Urinary bladder (tissue), 4 donors: ENCODE results near the gene DHRSX. TPM values are rescaled to one million over a fixed set of nuclear protein-coding genes. Genes with fewer than 3 reads are reported as not detected.

Source experiments
- DNase-seq: peaks from one replicate; pipeline ENCODE4 v3.0.0-alpha.2; 2015; ENCODE audit errors: extremely low spot score
- H3K27ac ChIP-seq: one replicate; pipeline ENCODE4 v1.5.1; 2013; ENCODE audit warnings: low read depth, mild to moderate bottlenecking, moderate library complexity
- H3K36me3 ChIP-seq: one replicate; pipeline ENCODE4 v1.6.1; 2013; ENCODE audit warnings: mild to moderate bottlenecking, moderate library complexity; ENCODE audit not compliant: insufficient read depth
- H3K4me1 ChIP-seq: one replicate; pipeline ENCODE4 v1.6.1; 2013; ENCODE audit warnings: mild to moderate bottlenecking, moderate library complexity; ENCODE audit not compliant: insufficient read depth
- H3K4me3 ChIP-seq: one replicate; pipeline ENCODE4 v1.5.1; 2013; ENCODE audit warnings: low read depth, low read length
- WGBS: extraction: QIAGEN DNeasy Blood & Tissue Kit; methylation state at CpG from one replicate; pipeline ENCODE4 v1.1.7; 2013; 5-methylcytosine and 5-hydroxymethylcytosine counted together
- polyA plus RNA-seq: library from polyadenylated mRNA; stranded (reverse); fragments of 200-250 nt; gene quantifications from one replicate; pipeline ENCODE4 v1.2.3, GENCODE V29; 2013
- total RNA-seq: library from RNA; depleted of rRNA; stranded (reverse); fragments of >200 nt; gene quantifications from one replicate; pipeline ENCODE4 v1.2.3, GENCODE V29; 2014
- donor health status: healthy with polysubstance abuse.
- donor health status: healthy.

Gene DHRSX
- total and polyA plus RNA-seq, 2 donors: 17.3 to 19.9 TPM

- H3K27ac ChIP-seq: no peak overlapping the region
- no peaks in the 10 kb centered on the region for H3K4me1 ChIP-seq
- WGBS: 96% methylated on average over 1 of the region's 1 CpG
- no peak overlapping the region for H3K4me3 ChIP-seq
- DNase-seq: no peak
- no peaks in the 10 kb centered on the region for H3K36me3 ChIP-seq
Observed at GRCh38 chrX:2184089-2184488, 316.7 kb downstream of the DHRSX start.

DNA sequence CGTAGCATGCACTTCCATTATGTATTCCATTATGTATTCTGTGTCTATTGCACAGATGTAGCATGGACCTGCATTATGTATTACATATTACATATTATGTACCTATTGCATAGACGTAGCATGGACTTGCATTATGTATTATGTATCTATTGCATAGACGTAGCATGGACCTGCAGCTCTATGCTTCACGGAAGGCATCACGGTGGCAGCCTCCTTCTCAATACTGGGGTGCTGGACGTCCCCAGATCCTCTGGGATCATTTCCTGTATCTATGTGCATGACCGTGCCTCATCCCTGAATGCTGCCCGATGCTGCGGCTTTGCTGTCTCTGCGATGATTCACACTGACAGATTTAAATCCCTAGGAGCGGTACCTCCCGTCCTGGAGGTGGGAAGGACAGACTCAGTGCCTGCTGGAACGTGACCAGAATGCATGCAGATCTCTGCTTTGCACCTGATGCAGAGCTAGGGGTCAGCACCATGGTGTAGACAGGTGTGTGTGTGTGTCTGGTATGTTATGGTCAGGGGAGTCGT is 317.5 kb downstream of the DHRSX start:
- 76% methylated on average over 14 of the region's 14 CpGs for WGBS
- H3K4me1 ChIP-seq: no peaks in the 10 kb centered on the region

DNA sequence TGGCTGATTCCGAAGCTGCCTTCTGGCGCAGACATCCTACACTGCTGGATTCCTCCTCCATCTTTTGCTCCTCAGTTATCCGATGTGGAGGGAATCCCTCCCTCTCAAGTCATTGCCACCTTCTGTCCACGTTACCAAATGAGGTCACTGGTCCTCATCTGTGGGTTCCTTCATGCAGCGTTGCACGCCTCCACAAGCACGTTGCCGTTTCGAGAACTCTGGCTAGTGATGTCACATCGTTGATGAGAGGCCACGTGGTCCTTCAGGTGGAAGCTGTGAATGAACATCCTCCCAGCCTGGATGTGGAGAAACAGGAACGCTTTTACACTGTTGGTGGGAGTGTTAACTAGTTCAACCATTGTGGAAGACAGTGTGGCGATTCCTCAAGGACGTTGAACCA is 323.2 kb downstream of the DHRSX start:
- Histone ChIP-seq H3K4me1 (no peaks in the 10 kb centered on the region), H3K4me3 (no peak overlapping the region), H3K36me3 (no peaks in the 10 kb centered on the region), H3K27ac (no peak overlapping the region)
- WGBS: 95% methylated on average over 14 of the region's 14 CpGs
- no peak for DNase-seq

More for the DNA sequence above, 317.5 kb downstream of the DHRSX start:
- no peak for DNase-seq
- Histone ChIP-seq H3K27ac (no peak overlapping the region), H3K36me3 (no peaks in the 10 kb centered on the region), H3K4me3 (no peak overlapping the region)

GRCh38 chrX:2176733-2177132 is 324.0 kb downstream of the DHRSX start:
- Histone ChIP-seq H3K4me1 (no peaks in the 10 kb centered on the region), H3K36me3 (no peaks in the 10 kb centered on the region), H3K27ac (no peak overlapping the region), H3K4me3 (no peak overlapping the region)
- DNase-seq: no peak
- 82% methylated on average over 5 of the region's 5 CpGs for WGBS

DNA sequence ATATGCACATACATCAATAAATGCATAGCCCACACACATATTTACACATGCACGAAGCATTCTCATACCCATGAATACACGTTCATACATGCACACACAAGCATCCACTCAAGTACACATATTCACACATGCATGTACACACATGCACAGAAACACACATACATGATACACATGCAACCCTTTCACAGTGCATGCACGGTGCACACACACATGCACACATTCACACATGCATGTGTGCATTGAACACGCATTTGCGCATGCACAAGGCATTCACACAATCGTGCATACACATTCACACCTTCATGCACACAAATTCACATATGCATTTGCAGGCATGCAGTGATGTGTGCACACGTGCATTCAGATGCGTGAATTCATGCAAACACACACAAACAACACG is 324.5 kb downstream of the DHRSX start:
- H3K4me1 ChIP-seq: no peaks in the 10 kb centered on the region
- no peak for DNase-seq
- no peak overlapping the region for H3K27ac ChIP-seq
- WGBS: 96% methylated on average over 9 of the region's 9 CpGs
- H3K36me3 ChIP-seq: no peaks in the 10 kb centered on the region
- H3K4me3 ChIP-seq: no peak overlapping the region

DNA sequence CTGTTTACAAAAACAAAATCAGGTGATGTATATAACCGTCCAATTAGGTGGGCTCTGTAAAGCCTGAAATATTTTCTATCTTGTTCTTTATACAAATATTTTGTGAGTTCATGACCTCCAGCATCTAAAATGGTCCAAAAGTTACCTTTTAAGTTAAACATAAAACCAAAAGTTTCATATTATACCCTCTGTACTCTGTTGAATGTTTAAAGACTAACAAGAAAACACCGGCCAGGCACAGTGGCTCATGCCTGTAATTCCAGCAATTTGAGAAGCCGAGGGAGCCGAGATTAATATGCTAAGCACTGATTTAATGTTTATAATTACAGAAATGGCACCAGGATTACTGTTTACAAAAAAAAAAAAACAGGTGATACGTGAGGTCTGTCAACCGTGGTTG is 328.4 kb downstream of the DHRSX start:
- WGBS: 66% methylated on average over 6 of the region's 6 CpGs
- Histone ChIP-seq H3K36me3 (no peaks in the 10 kb centered on the region), H3K27ac (no peak overlapping the region), H3K4me1 (no peaks in the 10 kb centered on the region), H3K4me3 (no peak overlapping the region)
- DNase-seq: no peak

Other genes starting within 250 kb of the DHRSX start
- 20.3 TPM for gene ZBED1, start within 50 bp of the DHRSX start, total RNA-seq
- gene ZBED1, start within 50 bp of the DHRSX start, polyA plus RNA-seq: 28.2 TPM
- gene CD99, start 190.3 kb upstream of the DHRSX start, total RNA-seq: 95.6 TPM
- gene CD99, start 190.3 kb upstream of the DHRSX start, polyA plus RNA-seq: 496 TPM